PFSK-1 (cell line): ENCODE measurements around the gene MTUS2.

Experiments
- FOXP2 ChIP-seq: optimal IDR thresholded peaks from 2 replicates; pipeline ENCODE3; 2011; ENCODE audit warnings: borderline replicate concordance, control low read depth, inconsistent platforms; ENCODE audit not compliant: insufficient read depth; ENCODE audit errors: extremely low read length, extremely low read depth
- POLR2AphosphoS5 ChIP-seq: IDR thresholded peaks from 2 replicates; pipeline ENCODE4 v1.6.1; 2012; ENCODE audit warnings: low read depth, mild to moderate bottlenecking, control low read depth, low read length, moderate library complexity
- SIN3A ChIP-seq: IDR thresholded peaks from 2 replicates; pipeline ENCODE4 v1.6.1; 2012; ENCODE audit warnings: mild to moderate bottlenecking, low read length, moderate library complexity, borderline replicate concordance; ENCODE audit not compliant: insufficient read depth
- TAF1 ChIP-seq: IDR thresholded peaks from 2 replicates; pipeline ENCODE4 v1.6.1; 2012; ENCODE audit warnings: low read length, control low read depth, borderline replicate concordance; ENCODE audit not compliant: insufficient read depth
- TF ChIP-seq, protein P1 (sequence below), 2 experiments: IDR thresholded peaks; 2 replicates each; pipeline versions ENCODE4 v1.6.1 to v1.8.0; 2011 to 2012; ENCODE audit warnings: low read depth in 2 of 2, low read length in 2 of 2, control low read depth in 1 of 2, inconsistent platforms in 1 of 2, mild to moderate bottlenecking in 1 of 2, moderate library complexity in 1 of 2; ENCODE audit not compliant: insufficient read depth in 1 of 2

The MTUS2 gene

DNA sequence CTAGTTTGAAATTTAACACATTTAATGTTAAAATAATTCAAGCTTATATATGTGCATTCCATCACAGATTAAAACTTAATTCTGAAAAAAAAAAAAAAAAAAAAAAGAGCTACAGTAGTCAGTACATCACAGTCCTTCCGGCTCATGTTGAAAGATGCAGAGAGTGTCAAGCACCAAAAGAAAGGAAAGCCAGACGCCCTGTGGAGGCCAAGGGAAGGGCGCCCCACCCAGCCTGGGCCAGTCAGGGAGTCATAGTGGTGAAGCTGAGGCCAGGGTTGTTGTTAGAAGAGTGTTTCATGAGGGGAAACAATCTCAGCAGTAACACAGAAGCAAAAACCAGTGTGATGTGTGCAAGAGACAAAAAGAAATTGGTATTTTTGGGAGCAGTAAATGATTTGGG, 375.3 kb downstream of the MTUS2 start:
- TF ChIP-seq TAF1, result no peak
- TF ChIP-seq FOXP2, result no peak
- TF ChIP-seq, protein P1, sequence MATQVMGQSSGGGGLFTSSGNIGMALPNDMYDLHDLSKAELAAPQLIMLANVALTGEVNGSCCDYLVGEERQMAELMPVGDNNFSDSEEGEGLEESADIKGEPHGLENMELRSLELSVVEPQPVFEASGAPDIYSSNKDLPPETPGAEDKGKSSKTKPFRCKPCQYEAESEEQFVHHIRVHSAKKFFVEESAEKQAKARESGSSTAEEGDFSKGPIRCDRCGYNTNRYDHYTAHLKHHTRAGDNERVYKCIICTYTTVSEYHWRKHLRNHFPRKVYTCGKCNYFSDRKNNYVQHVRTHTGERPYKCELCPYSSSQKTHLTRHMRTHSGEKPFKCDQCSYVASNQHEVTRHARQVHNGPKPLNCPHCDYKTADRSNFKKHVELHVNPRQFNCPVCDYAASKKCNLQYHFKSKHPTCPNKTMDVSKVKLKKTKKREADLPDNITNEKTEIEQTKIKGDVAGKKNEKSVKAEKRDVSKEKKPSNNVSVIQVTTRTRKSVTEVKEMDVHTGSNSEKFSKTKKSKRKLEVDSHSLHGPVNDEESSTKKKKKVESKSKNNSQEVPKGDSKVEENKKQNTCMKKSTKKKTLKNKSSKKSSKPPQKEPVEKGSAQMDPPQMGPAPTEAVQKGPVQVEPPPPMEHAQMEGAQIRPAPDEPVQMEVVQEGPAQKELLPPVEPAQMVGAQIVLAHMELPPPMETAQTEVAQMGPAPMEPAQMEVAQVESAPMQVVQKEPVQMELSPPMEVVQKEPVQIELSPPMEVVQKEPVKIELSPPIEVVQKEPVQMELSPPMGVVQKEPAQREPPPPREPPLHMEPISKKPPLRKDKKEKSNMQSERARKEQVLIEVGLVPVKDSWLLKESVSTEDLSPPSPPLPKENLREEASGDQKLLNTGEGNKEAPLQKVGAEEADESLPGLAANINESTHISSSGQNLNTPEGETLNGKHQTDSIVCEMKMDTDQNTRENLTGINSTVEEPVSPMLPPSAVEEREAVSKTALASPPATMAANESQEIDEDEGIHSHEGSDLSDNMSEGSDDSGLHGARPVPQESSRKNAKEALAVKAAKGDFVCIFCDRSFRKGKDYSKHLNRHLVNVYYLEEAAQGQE (IDR thresholded peaks at IDR 0.05; ENCODE audit: insufficient read depth in 1 of 2, low read depth in 2 of 2, low read length in 2 of 2), result no peak
- no peak for TF ChIP-seq SIN3A
- TF ChIP-seq POLR2AphosphoS5, result no peak

DNA sequence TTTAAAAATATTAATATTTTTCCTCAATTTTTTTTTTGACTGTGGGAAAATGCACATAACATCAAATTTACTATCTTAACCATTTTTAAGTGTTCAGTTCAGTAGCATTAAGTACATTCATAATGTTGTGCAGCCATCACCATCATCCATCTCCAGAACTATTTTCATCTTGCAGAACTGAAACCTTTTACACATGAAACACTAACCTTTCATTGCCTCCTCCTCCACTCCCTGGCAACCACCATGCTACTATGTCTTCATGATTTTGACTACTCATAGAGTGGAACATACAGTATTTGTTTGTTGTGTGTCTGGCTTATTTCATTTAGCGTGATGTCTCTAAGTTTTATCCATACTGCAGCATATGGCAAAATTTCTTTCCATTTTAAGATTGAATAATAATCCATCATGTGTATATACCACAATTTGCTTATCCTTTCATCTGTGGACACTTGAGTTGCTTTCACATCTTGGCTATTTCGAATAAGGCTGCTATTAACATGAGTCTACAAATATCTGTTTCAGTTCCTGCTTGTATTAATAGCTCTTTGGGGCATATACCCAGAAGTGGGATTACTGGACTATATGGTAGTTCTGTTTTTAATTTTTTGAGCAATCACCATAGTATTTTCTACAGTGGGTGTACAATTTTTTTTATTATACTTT, 376.4 kb downstream of the MTUS2 start:
- TF ChIP-seq SIN3A, result no peak
- TF ChIP-seq TAF1, result no peak
- no peak for TF ChIP-seq POLR2AphosphoS5
- no peak for TF ChIP-seq FOXP2
- TF ChIP-seq, protein P1 (IDR thresholded peaks at IDR 0.05; ENCODE audit: insufficient read depth in 1 of 2, low read depth in 2 of 2, low read length in 2 of 2), result no peak

DNA sequence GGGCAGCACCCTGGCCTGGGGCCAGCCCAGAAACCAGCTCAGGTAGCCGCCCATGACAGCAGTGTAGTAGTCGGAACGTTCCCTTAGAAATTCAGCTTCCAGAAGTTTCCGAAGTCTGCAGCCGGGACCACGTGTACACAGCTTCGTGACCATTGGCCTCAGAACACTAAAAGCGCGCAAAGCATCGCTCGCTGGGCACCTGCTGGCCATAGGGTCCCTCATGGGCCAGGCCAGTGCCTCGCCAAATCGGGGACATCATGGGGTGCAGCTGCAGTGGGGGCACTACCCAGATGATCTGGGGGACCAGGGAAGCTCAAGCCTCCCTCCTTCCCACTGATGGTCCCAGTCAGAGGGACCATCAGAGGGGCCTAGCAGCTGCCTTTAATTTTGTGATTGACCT, 384.5 kb downstream of the MTUS2 start:
- TF ChIP-seq TAF1 (no peak), POLR2AphosphoS5 (no peak), FOXP2 (no peak), SIN3A (no peak)
- TF ChIP-seq, protein P1 (IDR thresholded peaks at IDR 0.05; ENCODE audit: insufficient read depth in 1 of 2, low read depth in 2 of 2, low read length in 2 of 2), result no peak

DNA sequence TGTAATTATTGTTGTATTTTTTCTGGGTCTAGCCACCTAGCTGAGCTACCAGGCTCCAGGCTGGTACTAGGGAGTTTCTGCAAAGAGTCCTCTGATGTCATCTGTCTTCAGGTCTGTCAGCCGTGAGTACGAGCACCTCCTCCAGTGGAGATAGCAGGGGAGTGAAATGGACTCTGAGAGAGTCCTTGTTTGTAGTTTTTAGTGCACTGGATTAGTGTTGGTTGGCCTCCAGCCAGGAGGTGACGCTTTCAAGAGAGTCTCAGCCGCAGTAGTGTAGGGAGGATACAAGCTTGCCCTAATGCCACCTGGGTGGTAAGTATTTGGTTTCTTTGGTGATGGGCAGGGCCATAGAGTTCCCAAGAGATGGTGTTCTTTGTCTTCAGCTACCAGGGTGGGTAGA, 390.5 kb downstream of the MTUS2 start:
- TF ChIP-seq FOXP2, result no peak
- TF ChIP-seq TAF1, result no peak
- TF ChIP-seq, protein P1 (IDR thresholded peaks at IDR 0.05; ENCODE audit: insufficient read depth in 1 of 2, low read depth in 2 of 2, low read length in 2 of 2), result no peak
- no peak for TF ChIP-seq SIN3A
- TF ChIP-seq POLR2AphosphoS5, result no peak
